Vagina (tissue), 2 donors: ENCODE results near the gene MGA. TPM values are rescaled to one million over a fixed set of nuclear protein-coding genes. Genes with fewer than 3 reads are reported as not detected.
"Not testable (repeated sequence)": the region's sequence is repeated elsewhere in the genome, so short reads cannot be mapped to it uniquely, and the experiment has no call there.

ENCODE experiments used
- DNase-seq, 2 donors: peaks; one replicate each; pipeline ENCODE4 v3.0.0-alpha.2; 2017; ENCODE audit errors: extremely low spot score in 2 of 2
- H3K27ac ChIP-seq: fragments of 200-600 bp; sonication (generic); one replicate; pipeline ENCODE4 v1.5.1; 2019
- H3K27me3 ChIP-seq: fragments of 200-600 bp; sonication (generic); one replicate; pipeline ENCODE4 v1.5.1; 2019
- H3K36me3 ChIP-seq, 2 donors: fragments of 200-600 bp; sonication (generic); one replicate each; pipeline ENCODE4 v1.5.1; 2017 to 2019
- H3K4me1 ChIP-seq: fragments of 200-600 bp; sonication (generic); one replicate; pipeline ENCODE4 v1.5.1; 2019
- H3K4me3 ChIP-seq, 2 donors: fragments of 200-600 bp; sonication (generic); 1 replicate in 1 of 2; 2 replicates in 1 of 2; pipeline ENCODE4 v1.5.1; 2016 to 2019
- H3K9me3 ChIP-seq: fragments of 200-600 bp; sonication (generic); one replicate; pipeline ENCODE4 v1.5.1; 2019
- POLR2A ChIP-seq, 2 donors: fragments of 450-650 bp; IDR thresholded peaks; one replicate each; pipeline ENCODE4 v1.6.1; 2017; ENCODE audit warnings: antibody characterized with exemption in 2 of 2, mild to moderate bottlenecking in 2 of 2, moderate library complexity in 2 of 2
- POLR2AphosphoS5 ChIP-seq, 2 donors: sonication (generic); formaldehyde crosslinking; IDR thresholded peaks; one replicate each; pipeline ENCODE4 v1.9.0; 2017; ENCODE audit warnings: antibody characterized with exemption in 2 of 2, mild to moderate bottlenecking in 2 of 2, low read depth in 1 of 2; ENCODE audit not compliant: insufficient read depth in 1 of 2
- intact Hi-C: fragments of 100-400 bp; cut with DNase I; formaldehyde crosslinking; loops from one replicate; pipeline ENCODE4 v1.15.1; 2023
- total RNA-seq: library from RNA; depleted of rRNA; stranded (reverse); fragments of >200 nt; gene quantifications from one replicate; pipeline ENCODE4 v1.2.3, GENCODE V29; 2016
- TF ChIP-seq, protein P1 (sequence below), 3 experiments: fragments of 450-650 bp in 2 of 3; fragments of 200-600 bp in 1 of 3; sonication (generic) in 1 of 3; IDR thresholded peaks; one replicate each; pipeline ENCODE4 v1.5.1; 2017 to 2019; ENCODE audit warnings: antibody characterized with exemption in 3 of 3, mild to moderate bottlenecking in 2 of 3, moderate library complexity in 2 of 3

Gene MGA
- total RNA-seq, 1 donor from 2014 or later = 44.2 TPM

DNA sequence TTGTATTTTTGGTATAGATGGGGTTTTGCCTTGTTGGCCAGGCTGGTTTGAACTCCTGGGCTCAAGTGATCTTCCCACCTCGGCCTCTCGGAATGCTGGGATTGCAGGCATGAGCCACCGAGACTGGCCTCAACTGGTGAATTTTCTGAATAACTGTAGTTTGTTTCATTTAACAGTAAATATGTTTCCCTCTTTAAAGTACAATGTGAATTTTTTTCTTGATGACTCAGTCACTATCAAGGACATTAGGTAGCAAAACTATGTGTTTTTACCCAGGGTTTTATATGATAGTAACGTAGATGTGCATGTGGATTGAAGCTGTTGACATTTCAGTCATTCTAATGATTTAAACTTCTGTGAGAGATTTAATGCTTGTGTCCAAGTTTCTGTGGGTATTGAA lies 73.9 kb downstream of the MGA start:
- Histone ChIP-seq H3K4me1 (no peaks in the 10 kb centered on the region), H3K27ac (no peak overlapping the region), H3K36me3 (peaks cover 0 to 38% of the 10 kb centered on the region in 2 donors), H3K9me3 (no peaks in the 10 kb centered on the region), H3K27me3 (no peaks in the 10 kb centered on the region), H3K4me3 (no peak overlapping the region)
- intact Hi-C loops = no loop called here
- DNase-seq = no peak
- no peak for TF ChIP-seq POLR2A (IDR thresholded peaks at IDR 0.05)
- TF ChIP-seq, protein P1, sequence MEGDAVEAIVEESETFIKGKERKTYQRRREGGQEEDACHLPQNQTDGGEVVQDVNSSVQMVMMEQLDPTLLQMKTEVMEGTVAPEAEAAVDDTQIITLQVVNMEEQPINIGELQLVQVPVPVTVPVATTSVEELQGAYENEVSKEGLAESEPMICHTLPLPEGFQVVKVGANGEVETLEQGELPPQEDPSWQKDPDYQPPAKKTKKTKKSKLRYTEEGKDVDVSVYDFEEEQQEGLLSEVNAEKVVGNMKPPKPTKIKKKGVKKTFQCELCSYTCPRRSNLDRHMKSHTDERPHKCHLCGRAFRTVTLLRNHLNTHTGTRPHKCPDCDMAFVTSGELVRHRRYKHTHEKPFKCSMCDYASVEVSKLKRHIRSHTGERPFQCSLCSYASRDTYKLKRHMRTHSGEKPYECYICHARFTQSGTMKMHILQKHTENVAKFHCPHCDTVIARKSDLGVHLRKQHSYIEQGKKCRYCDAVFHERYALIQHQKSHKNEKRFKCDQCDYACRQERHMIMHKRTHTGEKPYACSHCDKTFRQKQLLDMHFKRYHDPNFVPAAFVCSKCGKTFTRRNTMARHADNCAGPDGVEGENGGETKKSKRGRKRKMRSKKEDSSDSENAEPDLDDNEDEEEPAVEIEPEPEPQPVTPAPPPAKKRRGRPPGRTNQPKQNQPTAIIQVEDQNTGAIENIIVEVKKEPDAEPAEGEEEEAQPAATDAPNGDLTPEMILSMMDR (IDR thresholded peaks at IDR 0.05) = no peak
- no peak for TF ChIP-seq POLR2AphosphoS5 (IDR thresholded peaks at IDR 0.05; ENCODE audit: insufficient read depth in 1 of 2, low read depth in 1 of 2)

DNA sequence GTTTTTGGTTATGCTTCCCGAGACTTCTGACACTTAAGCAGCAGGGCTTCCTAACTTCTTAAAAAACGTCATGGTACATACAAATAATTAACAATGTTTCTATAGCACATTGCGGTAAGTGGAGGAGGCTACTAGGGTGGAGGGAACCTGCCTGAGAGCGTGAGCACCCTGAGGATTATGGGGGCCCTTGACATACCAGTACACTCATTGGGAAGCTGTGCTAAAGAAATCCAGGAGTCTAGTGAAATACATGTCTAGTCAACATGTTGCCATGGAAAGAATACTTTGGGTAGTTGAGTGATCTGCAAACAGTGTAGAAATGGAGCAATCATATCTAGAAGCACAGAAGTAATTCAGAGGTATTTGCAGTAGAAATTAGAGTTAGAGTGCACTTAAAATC lies 74.8 kb downstream of the MGA start:
- no peak overlapping the region for H3K4me3 ChIP-seq
- H3K27me3 ChIP-seq = no peaks in the 10 kb centered on the region
- H3K4me1 ChIP-seq = no peaks in the 10 kb centered on the region
- no peaks in the 10 kb centered on the region for H3K9me3 ChIP-seq
- intact Hi-C loops = no loop called here
- DNase-seq = no peak
- peaks cover 0 to 40% of the 10 kb centered on the region in 2 donors for H3K36me3 ChIP-seq
- H3K27ac ChIP-seq = no peak overlapping the region
- TF ChIP-seq POLR2A (IDR thresholded peaks at IDR 0.05) = no peak
- TF ChIP-seq POLR2AphosphoS5 (IDR thresholded peaks at IDR 0.05; ENCODE audit: insufficient read depth in 1 of 2, low read depth in 1 of 2) = no peak
- TF ChIP-seq, protein P1 (IDR thresholded peaks at IDR 0.05) = no peak

DNA sequence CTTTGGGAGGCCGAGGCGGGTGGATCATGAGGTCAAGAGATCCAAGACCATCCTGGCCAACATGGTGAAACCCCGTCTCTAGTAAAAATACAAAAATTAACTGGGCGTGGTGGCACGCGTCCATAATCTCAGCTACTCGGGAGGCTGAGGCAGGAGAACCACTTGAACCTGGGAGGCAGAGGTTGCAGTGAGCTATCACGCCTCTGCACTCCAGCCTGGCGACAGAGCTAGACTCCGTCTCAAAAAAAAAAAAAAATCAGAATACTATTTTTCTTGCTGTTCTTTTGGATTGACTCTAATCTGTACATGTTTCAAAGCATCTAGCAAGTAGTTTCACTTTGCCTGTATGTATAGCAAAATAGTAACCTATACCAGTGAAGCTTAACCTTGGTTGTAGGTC lies 75.3 kb downstream of the MGA start:
- H3K27me3 ChIP-seq, H3K9me3 ChIP-seq, H3K4me1 ChIP-seq, DNase-seq, H3K4me3 ChIP-seq, H3K27ac ChIP-seq, intact Hi-C loops: not testable (repeated sequence)
- H3K36me3 ChIP-seq = peaks cover 0 to 41% of the 10 kb centered on the region in 2 donors

DNA sequence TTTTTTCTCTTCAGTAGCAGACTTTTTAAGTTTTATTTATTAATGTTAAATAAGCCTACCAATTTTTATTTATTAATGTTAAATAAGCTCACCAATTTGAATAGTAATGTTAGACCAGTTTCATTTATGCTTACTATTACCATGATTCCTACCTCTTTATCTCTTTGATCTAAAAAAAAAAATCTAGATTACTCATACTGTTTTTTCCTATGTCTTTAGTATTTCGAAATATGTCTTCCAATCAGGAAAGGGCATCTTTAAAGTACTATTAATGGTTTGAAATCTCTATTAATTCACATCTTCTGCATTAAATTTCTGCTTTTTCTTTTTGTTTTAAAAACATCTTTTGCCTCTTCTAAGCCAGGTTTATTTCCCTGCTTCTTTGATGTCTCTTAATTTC lies 86.6 kb downstream of the MGA start:
- no peaks in the 10 kb centered on the region for H3K27me3 ChIP-seq
- intact Hi-C loops = no loop called here
- no peaks in the 10 kb centered on the region for H3K4me1 ChIP-seq
- H3K36me3 ChIP-seq = peaks cover 0 to 32% of the 10 kb centered on the region in 2 donors
- TF ChIP-seq, protein P1 (IDR thresholded peaks at IDR 0.05) = no peak
- TF ChIP-seq POLR2A (IDR thresholded peaks at IDR 0.05) = no peak
- no peak for TF ChIP-seq POLR2AphosphoS5 (IDR thresholded peaks at IDR 0.05; ENCODE audit: insufficient read depth in 1 of 2, low read depth in 1 of 2)
- H3K9me3 ChIP-seq = no peaks in the 10 kb centered on the region
- no peak for DNase-seq
- H3K4me3 ChIP-seq = no peak overlapping the region
- no peak overlapping the region for H3K27ac ChIP-seq

DNA sequence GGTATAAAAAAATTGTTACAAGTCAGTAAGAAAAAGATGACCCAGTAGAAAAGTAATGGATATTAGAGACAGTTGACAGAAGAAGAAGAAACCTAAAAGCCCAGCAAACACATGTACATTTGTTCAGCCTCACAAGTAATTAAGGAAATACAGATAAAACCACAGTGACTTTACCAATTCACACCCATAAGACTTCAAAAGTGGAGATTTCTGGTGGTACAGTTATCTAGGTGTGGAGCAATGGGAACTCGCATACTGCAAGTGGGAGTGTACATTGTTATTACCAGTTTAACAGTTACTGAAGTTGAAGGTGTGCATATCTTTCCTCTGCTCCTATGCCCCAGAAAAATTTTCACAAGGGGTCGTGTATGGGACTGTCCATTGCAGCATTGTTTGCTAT lies 96.0 kb downstream of the MGA start:
- no peak overlapping the region for H3K27ac ChIP-seq
- DNase-seq = no peak
- no peaks in the 10 kb centered on the region for H3K27me3 ChIP-seq
- peaks cover 0 to 32% of the 10 kb centered on the region in 2 donors for H3K36me3 ChIP-seq
- no peaks in the 10 kb centered on the region for H3K9me3 ChIP-seq
- no peaks in the 10 kb centered on the region for H3K4me1 ChIP-seq
- intact Hi-C loops = no loop called here
- TF ChIP-seq POLR2AphosphoS5 (IDR thresholded peaks at IDR 0.05; ENCODE audit: insufficient read depth in 1 of 2, low read depth in 1 of 2) (no peak), POLR2A (IDR thresholded peaks at IDR 0.05) (no peak)
- TF ChIP-seq, protein P1 (IDR thresholded peaks at IDR 0.05) = no peak
- H3K4me3 ChIP-seq = no peak overlapping the region
